HG03354 (cell line): ENCODE results near the gene NPPC.
"Not testable (repeated sequence)": the region's sequence is repeated elsewhere in the genome, so short reads cannot be mapped to it uniquely, and the experiment has no call there.

Experiments used
- ATAC-seq: cut with Tn5 transposase; IDR thresholded peaks from one replicate; pipeline ENCODE4 v1.9.1; 2021; ENCODE audit warnings: mild to moderate bottlenecking; ENCODE audit not compliant: unreplicated experiment, poor library complexity, severe bottlenecking

NPPC gene

GRCh38 chr2:231923010-231923344 lies 3.2 kb downstream of the NPPC start:
- ATAC-seq: no peak

- no peak for ATAC-seq
Observed at GRCh38 chr2:231922311-231923009, 3.7 kb downstream of the NPPC start.

DNA sequence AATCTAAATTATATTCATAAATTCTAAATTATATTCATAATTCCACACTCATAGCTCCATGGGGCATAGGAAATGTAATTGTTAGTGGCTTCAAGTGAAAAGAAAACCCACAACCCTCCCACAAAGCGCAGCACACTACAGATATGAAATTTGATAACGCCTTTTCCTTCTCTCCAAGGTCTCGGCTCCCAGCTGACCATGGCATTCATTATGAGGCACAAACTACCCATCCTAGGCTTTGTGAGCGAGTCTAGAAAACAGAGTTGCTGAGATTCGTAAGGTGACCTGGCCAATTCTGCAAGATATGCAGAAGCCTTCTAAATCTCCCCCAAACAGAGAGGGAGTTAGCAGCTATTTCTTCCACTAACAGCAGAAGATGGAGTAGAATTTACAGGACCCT lies 5.4 kb downstream of the NPPC start:
- no peak for ATAC-seq

- no peak for ATAC-seq
Observed at GRCh38 chr2:231920366-231920765, 5.8 kb downstream of the NPPC start.

DNA sequence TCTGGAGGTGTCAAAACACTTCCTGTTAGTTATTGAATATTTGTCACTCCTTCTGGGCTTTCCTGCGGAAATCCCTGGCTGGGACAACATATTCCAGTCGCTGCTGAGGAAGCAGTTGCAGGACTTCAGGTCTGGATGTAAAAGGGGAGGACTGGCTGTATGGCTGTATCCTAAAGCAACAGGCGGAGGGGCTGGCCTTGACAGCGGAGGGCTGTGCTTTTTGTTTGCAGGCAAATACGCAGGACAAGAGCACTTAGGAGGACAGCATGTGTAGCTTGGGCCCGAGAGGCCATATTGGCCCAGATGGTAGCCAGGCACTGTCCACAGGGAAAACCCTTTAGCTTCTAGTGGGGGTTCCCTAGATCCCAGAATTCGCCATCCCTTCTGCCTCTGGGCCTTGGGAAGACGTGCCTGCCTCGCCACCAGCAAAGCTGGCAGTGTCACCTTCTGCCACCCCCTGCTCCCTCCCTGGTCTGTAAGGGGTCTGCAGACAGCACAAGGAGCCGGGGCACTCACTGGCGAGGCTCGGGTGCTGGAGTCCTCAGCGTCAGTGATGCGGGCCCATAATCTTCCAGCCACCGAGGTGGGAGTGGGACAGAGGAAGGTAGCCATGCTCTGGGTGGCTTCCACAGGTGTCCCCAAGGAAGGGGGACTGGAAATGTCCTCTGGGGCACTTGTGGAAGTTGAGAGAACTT lies 6.7 kb downstream of the NPPC start:
- no peak for ATAC-seq

GRCh38 chr2:231918501-231919330 lies 7.5 kb downstream of the NPPC start:
- ATAC-seq: no peak

- no peak for ATAC-seq
Observed at GRCh38 chr2:231917280-231918066, 8.7 kb downstream of the NPPC start.

DNA sequence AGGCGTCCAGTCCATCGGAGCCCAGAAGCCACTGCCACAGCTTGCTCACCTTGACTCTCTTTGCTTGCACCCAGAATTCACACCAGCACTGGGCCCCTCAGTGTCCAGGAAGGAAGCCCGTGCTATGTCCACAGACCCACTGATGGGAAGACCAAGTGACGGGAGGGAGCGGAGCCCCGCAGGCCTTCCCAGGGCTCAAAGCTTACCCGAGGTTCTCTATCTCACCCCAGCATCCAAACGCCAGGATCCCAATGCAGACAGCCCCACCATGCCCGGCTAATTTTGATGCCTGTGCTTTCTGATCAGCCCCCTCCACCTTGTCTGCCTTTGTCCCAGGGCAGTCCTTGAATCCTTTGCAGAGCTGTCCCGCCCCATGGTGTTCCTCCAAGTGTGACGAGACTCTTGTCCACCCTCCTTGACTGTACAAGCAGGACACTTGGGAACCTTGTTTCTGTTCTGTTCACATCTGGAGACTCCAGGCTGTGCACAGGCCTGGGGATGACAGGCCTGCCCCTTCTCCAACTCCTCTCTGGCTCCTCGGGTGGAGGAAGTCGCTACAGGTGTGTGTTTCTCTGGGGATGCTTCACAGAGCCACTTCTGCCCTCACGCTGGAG lies 12.0 kb downstream of the NPPC start:
- no peak for ATAC-seq

DNA sequence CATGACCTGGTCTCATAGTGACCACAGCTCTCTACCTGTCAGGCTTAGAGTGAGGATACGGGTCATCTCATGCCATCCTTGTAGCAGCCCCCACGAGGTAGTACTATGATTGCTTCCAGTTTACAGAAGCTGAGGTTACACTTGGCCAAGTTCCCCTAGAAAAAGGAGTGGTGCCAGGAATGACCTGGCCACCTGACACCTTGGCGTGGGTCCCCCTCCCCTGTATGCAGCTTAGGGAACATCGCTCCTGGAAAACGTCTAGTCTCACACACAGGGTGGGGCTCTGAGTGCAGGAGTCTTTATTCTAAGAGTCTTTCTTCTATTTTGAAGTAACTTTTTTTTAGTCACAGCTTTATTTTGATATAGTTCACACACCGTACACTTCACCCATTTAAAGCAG lies 14.8 kb downstream of the NPPC start:
- ATAC-seq: no peak

DNA sequence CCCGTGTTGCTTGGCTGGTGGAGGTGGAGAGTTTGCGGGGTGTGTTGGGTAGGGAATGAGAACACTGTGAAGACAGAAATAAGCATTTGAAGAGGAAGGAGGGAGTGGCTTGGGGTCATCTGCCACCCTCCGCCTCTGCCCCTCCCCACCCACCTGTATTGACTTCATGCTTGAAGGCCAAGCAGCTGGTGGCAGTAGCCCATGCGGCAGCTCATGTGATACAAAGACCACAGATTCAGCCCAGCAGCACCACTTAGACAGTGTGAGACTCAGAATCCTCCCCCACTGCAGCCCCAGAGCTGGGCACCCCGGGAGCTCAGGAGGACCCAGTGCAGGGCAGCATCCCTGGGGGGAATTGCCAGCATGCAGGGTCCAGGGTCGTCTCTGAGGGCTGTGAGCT lies 15.4 kb downstream of the NPPC start:
- no peak for ATAC-seq

GRCh38 chr2:231910161-231910560 lies 16.0 kb downstream of the NPPC start:
- ATAC-seq: not testable (repeated sequence)

DNA sequence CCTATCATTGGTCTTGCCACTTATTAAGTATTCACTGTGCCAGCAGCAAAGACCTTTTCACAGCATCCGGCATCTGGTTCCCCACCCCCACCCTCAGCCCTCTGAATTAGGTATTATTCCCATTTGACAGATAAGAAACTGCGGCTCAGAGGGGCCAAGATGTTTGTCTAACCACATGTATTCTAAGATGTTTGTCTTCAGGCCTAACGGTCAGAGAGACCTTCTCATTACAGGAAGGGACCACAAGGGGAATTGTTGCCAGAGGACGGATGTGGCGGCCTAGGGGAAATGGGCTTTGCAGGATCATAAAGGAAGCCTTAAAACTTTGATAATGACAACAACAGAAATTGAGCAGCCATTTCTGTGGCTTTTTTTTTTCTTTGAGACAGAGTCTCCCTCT lies 16.6 kb downstream of the NPPC start:
- no peak for ATAC-seq

GRCh38 chr2:231908584-231908983 lies 17.6 kb downstream of the NPPC start:
- no peak for ATAC-seq

- ATAC-seq: no peak
Observed at GRCh38 chr2:231907765-231908164, 18.4 kb downstream of the NPPC start.

DNA sequence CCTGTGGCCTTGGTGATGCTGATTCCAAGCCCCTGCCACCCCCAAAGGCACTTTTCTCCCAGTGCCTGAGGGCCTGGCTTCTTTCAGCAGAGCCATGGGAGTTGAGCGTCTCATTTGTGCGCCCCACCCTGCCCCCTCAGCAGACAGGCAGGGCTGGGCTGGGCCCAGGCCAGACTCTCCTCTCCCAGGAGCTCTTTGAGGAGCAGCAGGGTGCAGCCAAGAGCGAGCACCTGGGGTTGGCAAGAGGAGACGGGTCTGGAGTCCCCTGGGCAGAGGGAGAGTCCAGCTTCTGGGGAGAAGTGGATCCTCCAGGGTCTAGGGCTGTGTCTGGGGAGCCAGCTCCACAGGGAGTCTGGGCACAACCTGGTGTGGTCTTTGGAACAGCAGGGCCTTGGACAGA lies 21.2 kb downstream of the NPPC start:
- ATAC-seq: no peak

DNA sequence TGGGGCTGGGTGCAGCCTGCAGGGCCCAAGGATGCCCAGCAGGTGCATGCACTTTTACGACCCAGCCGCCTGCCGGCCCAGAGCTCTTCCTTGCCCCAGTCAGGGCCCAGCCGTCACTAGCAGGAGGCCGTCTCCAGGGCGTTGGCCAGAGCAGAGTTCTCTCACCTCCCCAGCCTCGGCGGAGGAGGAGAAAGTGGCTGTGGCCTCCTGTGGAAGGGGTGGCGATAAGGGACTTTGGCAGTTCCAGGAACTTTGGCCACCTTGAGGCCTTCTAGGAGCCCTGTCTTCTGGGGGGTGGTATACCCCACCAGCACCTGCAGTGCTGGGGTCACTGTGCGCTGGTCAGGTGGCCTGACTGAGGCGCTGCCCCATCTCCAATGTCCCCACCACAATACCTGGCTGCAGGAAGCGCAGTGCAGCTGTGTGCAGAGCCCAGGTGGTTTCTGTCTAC lies 22.0 kb downstream of the NPPC start:
- no peak for ATAC-seq

- no peak for ATAC-seq
Observed at GRCh38 chr2:231902598-231902997, 23.6 kb downstream of the NPPC start.

DNA sequence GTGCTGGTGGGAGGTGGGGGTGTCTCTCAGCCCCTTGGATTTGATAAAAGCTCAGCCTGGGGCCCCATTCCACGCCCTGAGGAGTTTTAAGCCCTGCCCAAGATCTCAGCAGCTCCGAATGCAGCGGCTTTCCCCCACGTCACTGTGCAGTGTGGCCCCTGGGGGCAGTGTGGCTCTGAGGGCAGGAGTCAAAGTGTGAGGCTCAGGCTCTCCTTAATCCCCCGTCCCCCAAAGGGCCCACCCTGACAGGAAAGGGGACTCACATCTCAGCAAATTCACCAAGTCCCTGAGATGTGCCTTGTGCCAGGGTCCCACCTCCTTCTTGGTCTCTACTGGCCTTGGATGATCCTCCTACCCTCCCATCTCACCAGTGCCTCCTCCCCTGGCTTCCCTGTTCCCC lies 25.2 kb downstream of the NPPC start:
- no peak for ATAC-seq

DNA sequence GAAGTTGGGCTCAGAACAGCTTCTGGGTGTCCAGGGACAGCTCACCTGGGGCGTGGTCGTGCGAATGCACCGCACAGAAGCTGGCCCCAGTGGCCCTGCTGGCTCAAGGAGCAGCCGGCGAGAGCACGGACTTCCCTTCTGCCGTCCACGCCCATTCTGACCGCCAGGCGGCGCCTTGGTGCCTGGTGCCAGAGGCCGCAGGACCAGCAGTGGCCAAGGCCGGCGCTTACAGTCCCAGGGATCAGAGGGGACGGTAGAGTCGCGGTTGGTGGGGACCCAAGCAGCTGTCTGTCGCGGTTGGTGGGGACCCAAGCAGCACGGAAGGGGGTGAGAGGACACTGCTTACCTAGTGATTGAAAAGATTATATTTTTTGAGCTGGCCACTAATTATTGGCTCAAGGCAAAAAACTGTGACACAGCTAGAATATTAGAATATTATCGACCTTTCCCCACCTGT lies 25.7 kb downstream of the NPPC start:
- no peak for ATAC-seq
